HG03159 (cell line): ENCODE measurements around the gene SLC22A7.
"Not testable (repeated sequence)": the region's sequence is repeated elsewhere in the genome, so short reads cannot be mapped to it uniquely, and the experiment has no call there.

ENCODE experiments used
- ATAC-seq: cut with Tn5 transposase; IDR thresholded peaks from one replicate; pipeline ENCODE4 v1.9.1; 2021; ENCODE audit warnings: mild to moderate bottlenecking, moderate library complexity; ENCODE audit not compliant: unreplicated experiment

The SLC22A7 gene

GRCh38 chr6:43299338-43300293 is 1.6 kb downstream of the SLC22A7 start:
- no peak for ATAC-seq

- no peak for ATAC-seq
Observed at GRCh38 chr6:43301081-43301870, 3.2 kb downstream of the SLC22A7 start.

- no peak for ATAC-seq
Observed at GRCh38 chr6:43302126-43302525, 4.1 kb downstream of the SLC22A7 start.

GRCh38 chr6:43303006-43303405 is 4.9 kb downstream of the SLC22A7 start:
- not testable (repeated sequence) for ATAC-seq

- ATAC-seq: no peak
Observed at GRCh38 chr6:43303751-43304331, 5.8 kb downstream of the SLC22A7 start.

GRCh38 chr6:43304361-43304760 is 6.3 kb downstream of the SLC22A7 start:
- ATAC-seq: no peak

GRCh38 chr6:43304882-43305281 is 6.8 kb downstream of the SLC22A7 start:
- no peak for ATAC-seq

GRCh38 chr6:43306086-43306485 is 8.0 kb downstream of the SLC22A7 start:
- no peak for ATAC-seq

GRCh38 chr6:43307451-43308100 is 9.5 kb downstream of the SLC22A7 start:
- no peak for ATAC-seq

- ATAC-seq: peak; percentile 53
Observed at GRCh38 chr6:43308101-43308989, 10.3 kb downstream of the SLC22A7 start, which contains the start of gene CRIP3. Gene CRIP3, minus strand, starts transcription at chr6:43308826. Its CDS starts 34 bp downstream, at chr6:43308792.

- ATAC-seq: no peak
Observed at GRCh38 chr6:43308990-43309477, 11.0 kb downstream of the SLC22A7 start.

GRCh38 chr6:43310134-43310533 is 12.1 kb downstream of the SLC22A7 start:
- no peak for ATAC-seq

GRCh38 chr6:43310624-43311023 is 12.6 kb downstream of the SLC22A7 start:
- ATAC-seq: no peak

- no peak for ATAC-seq
Observed at GRCh38 chr6:43311666-43312065, 13.6 kb downstream of the SLC22A7 start.

GRCh38 chr6:43313813-43314212 is 15.8 kb downstream of the SLC22A7 start:
- no peak for ATAC-seq

GRCh38 chr6:43318011-43318410 is 20.0 kb downstream of the SLC22A7 start:
- no peak for ATAC-seq

GRCh38 chr6:43325876-43326275 is 27.8 kb downstream of the SLC22A7 start:
- no peak for ATAC-seq

- no peak for ATAC-seq
Observed at GRCh38 chr6:43328528-43328927, 30.5 kb downstream of the SLC22A7 start.

GRCh38 chr6:43331470-43331869 is 33.4 kb downstream of the SLC22A7 start:
- ATAC-seq: no peak

GRCh38 chr6:43331891-43332290 is 33.8 kb downstream of the SLC22A7 start:
- ATAC-seq: no peak
